CD4-positive, CD25-positive, alpha-beta regulatory T cell (primary cell): ENCODE results near the gene CEND1. TPM values are rescaled to one million over a fixed set of nuclear protein-coding genes. Genes with fewer than 3 reads are reported as not detected.

Experiments
- ATAC-seq, 2 donors: fragments of 150-1000 bp; cut with Tn5 transposase; one replicate each; pipeline ENCODE4 v1.10.0; 2021; ENCODE audit warnings: low read depth in 2 of 2, moderate number of reproducible peaks in 2 of 2, moderate library complexity in 1 of 2
- DNase-seq, 3 donors: peaks; one replicate each; pipeline versions ENCODE4 v3.0.0 to v3.0.0-alpha.2; 2012 to 2022; ENCODE audit warnings: mixed read lengths in 1 of 3
- H3K27ac ChIP-seq: one replicate; pipeline ENCODE4 v1.7.0; 2013; ENCODE audit warnings: mild to moderate bottlenecking, low read length; ENCODE audit not compliant: insufficient read depth, poor library complexity, severe bottlenecking
- H3K27me3 ChIP-seq: one replicate; pipeline ENCODE4 v1.7.0; 2013; ENCODE audit warnings: low read length; ENCODE audit not compliant: control insufficient read depth, insufficient read depth
- H3K36me3 ChIP-seq: one replicate; pipeline ENCODE4 v1.7.0; 2013; ENCODE audit warnings: mild to moderate bottlenecking, low read length, moderate library complexity; ENCODE audit not compliant: control insufficient read depth, insufficient read depth
- H3K4me1 ChIP-seq: 2 replicates; pipeline ENCODE4 v1.7.0; 2013; ENCODE audit warnings: mild to moderate bottlenecking, low read length; ENCODE audit not compliant: insufficient read depth, control insufficient read depth, poor library complexity, severe bottlenecking
- H3K4me3 ChIP-seq: one replicate; pipeline ENCODE4 v1.7.0; 2013; ENCODE audit warnings: low read depth, mild to moderate bottlenecking, low read length, moderate library complexity
- H3K9me3 ChIP-seq, 2 experiments: 1 replicate in 1 of 2; 2 replicates in 1 of 2; pipeline ENCODE4 v1.7.0; 2013; ENCODE audit warnings: low read length in 2 of 2, mild to moderate bottlenecking in 1 of 2, moderate library complexity in 1 of 2; ENCODE audit not compliant: control insufficient read depth in 2 of 2
- H3K27ac Mint-ChIP-seq, 3 donors: one replicate each; pipeline ENCODE4 v1.8.0; 2020 to 2022; ENCODE audit warnings: mild to moderate bottlenecking in 3 of 3, mixed read lengths in 3 of 3, moderate library complexity in 2 of 3
- H3K27me3 Mint-ChIP-seq: one replicate; pipeline ENCODE4 v1.8.0; 2022; ENCODE audit warnings: mild to moderate bottlenecking, mixed read lengths
- H3K36me3 Mint-ChIP-seq: one replicate; pipeline ENCODE4 v1.8.0; 2020; ENCODE audit warnings: mixed read lengths
- H3K4me1 Mint-ChIP-seq, 4 donors: one replicate each; pipeline ENCODE4 v1.8.0; 2020 to 2022; ENCODE audit warnings: mixed read lengths in 4 of 4, mild to moderate bottlenecking in 1 of 4
- H3K4me3 Mint-ChIP-seq, 4 donors: one replicate each; pipeline ENCODE4 v1.8.0; 2020 to 2022; ENCODE audit warnings: mild to moderate bottlenecking in 4 of 4, mixed read lengths in 4 of 4, moderate library complexity in 3 of 4
- H3K9me3 Mint-ChIP-seq, 7 donors: one replicate each; pipeline ENCODE4 v1.8.0; 2020 to 2022; ENCODE audit warnings: mixed read lengths in 7 of 7, mild to moderate bottlenecking in 3 of 7, moderate library complexity in 2 of 7
- polyA plus RNA-seq, 4 donors: library from polyadenylated mRNA; unstranded; fragments of 300-500 nt; fragmentation: Illumina TruSeq; gene quantifications; one replicate each; pipeline ENCODE4 v1.2.3, GENCODE V29; 2021
- total RNA-seq: library from RNA; stranded (reverse); gene quantifications from one replicate; pipeline ENCODE4 v1.2.3, GENCODE V29; 2022

CEND1 gene
- total and polyA plus RNA-seq, 5 donors from 2014 or later = 0.47 to 0.67 (median 0.49) TPM; not detected in 2

- H3K27me3 Mint-ChIP-seq = peaks cover 4% of the 10 kb centered on the region
- Histone ChIP-seq H3K36me3 (peaks cover 22% of the 10 kb centered on the region), H3K4me3 (no peak overlapping the region), H3K27me3 (no peaks in the 10 kb centered on the region), H3K4me1 (peaks cover 30% of the 10 kb centered on the region), H3K9me3 (no peaks in the 10 kb centered on the region), H3K27ac (no peak overlapping the region)
- H3K36me3 Mint-ChIP-seq = peaks cover 5% of the 10 kb centered on the region
- ATAC-seq (no peak), DNase-seq (no peak)
- peaks cover 6 to 40% (median 12%) of the 10 kb centered on the region in 4 donors for H3K4me1 Mint-ChIP-seq
- peak overlapping the region in 1 of 4 donors; percentile 29 for H3K4me3 Mint-ChIP-seq
- H3K9me3 Mint-ChIP-seq = no peaks in the 10 kb centered on the region
- H3K27ac Mint-ChIP-seq = peak overlapping the region in 1 of 3 donors; percentile 46
Observed at GRCh38 chr11:813456-814096, 23.7 kb upstream of the CEND1 start.

- Histone ChIP-seq H3K27me3 (no peaks in the 10 kb centered on the region), H3K27ac (no peak overlapping the region), H3K4me1 (peaks cover 31% of the 10 kb centered on the region), H3K4me3 (no peak overlapping the region), H3K36me3 (peaks cover 22% of the 10 kb centered on the region), H3K9me3 (no peaks in the 10 kb centered on the region)
- Mint-ChIP-seq H3K27ac (peak overlapping the region in 1 of 3 donors; percentile 5), H3K9me3 (no peaks in the 10 kb centered on the region), H3K36me3 (peaks cover 5% of the 10 kb centered on the region), H3K4me1 (peaks cover 6 to 41% (median 13%) of the 10 kb centered on the region in 4 donors), H3K4me3 (peak overlapping the region in 1 of 4 donors; percentile 96), H3K27me3 (peaks cover 4% of the 10 kb centered on the region)
- DNase-seq (no peak), ATAC-seq (no peak)
Observed at GRCh38 chr11:813072-813455, 23.2 kb upstream of the CEND1 start.

DNA sequence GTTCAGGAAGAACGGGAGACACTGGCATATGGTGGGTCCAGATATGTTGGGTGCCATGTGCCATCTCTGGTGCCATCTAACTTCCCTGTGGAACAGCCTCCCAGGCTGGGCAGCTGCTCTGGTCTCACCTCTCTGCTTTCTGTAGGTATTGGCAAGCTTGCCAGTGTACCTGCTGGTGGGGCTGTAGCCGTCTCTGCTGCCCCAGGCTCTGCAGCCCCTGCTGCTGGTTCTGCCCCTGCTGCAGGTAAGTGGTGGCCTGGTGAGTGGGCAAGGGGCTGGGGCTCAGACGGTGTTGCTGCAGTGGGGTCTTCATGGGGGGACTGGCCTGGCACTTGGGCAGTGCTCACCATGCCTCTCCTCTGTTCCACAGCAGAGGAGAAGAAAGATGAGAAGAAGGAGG is 22.5 kb upstream of the CEND1 start:
- H3K36me3 Mint-ChIP-seq = peaks cover 5% of the 10 kb centered on the region
- Histone ChIP-seq H3K36me3 (peaks cover 22% of the 10 kb centered on the region), H3K27me3 (no peaks in the 10 kb centered on the region), H3K4me3 (no peak overlapping the region), H3K9me3 (no peaks in the 10 kb centered on the region), H3K27ac (no peak overlapping the region), H3K4me1 (peaks cover 31% of the 10 kb centered on the region)
- H3K4me3 Mint-ChIP-seq = peak overlapping the region; percentile 50 to 96 (median 70)
- no peaks in the 10 kb centered on the region for H3K9me3 Mint-ChIP-seq
- peaks cover 6 to 45% (median 17%) of the 10 kb centered on the region in 4 donors for H3K4me1 Mint-ChIP-seq
- DNase-seq (no peak), ATAC-seq (no peak)
- H3K27ac Mint-ChIP-seq = peak overlapping the region in 1 of 3 donors; percentile 25
- peaks cover 4% of the 10 kb centered on the region for H3K27me3 Mint-ChIP-seq

GRCh38 chr11:811446-812245 is 21.8 kb upstream of the CEND1 start:
- DNase-seq (no peak), ATAC-seq (no peak)
- Mint-ChIP-seq H3K4me3 (peak overlapping the region; percentile 82 to 96 (median 88)), H3K4me1 (peaks cover 6 to 45% (median 17%) of the 10 kb centered on the region in 4 donors), H3K36me3 (peaks cover 5% of the 10 kb centered on the region), H3K27me3 (peaks cover 4% of the 10 kb centered on the region), H3K9me3 (no peaks in the 10 kb centered on the region), H3K27ac (peak overlapping the region in 2 of 3 donors; percentile 42 to 74)
- H3K27me3 ChIP-seq = no peaks in the 10 kb centered on the region
- H3K9me3 ChIP-seq = no peaks in the 10 kb centered on the region
- peaks cover 22% of the 10 kb centered on the region for H3K36me3 ChIP-seq
- peak overlapping the region; percentile 59 for H3K4me3 ChIP-seq
- H3K4me1 ChIP-seq = peaks cover 31% of the 10 kb centered on the region
- peak overlapping the region; percentile 95 for H3K27ac ChIP-seq

DNA sequence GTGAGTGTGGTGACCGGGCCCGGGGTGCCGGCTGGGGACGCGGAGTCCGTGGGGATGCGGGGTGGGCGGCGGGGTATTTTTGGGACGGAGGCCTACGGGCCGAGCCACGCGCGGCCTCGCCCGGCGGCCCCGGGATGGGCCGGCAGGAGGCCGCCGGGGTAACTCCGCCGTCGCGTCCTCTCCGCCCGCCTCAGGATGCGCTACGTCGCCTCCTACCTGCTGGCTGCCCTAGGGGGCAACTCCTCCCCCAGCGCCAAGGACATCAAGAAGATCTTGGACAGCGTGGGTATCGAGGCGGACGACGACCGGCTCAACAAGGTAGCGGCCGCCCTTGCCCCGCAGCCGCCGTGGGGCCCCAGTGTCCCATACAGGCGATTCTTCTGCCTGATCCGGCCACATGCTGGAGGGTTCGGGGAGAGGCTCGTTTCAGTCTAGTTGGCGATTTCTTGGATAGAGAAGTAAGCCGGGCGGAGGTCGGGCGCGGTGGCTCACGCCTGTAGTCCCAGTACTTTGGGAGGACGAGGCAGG is 20.2 kb upstream of the CEND1 start:
- H3K36me3 Mint-ChIP-seq = peaks cover 5% of the 10 kb centered on the region
- H3K27ac Mint-ChIP-seq = peak overlapping the region; percentile 93 to 99 (median 97)
- ATAC-seq = peak in 1 of 2 donors; percentile 10
- peaks cover 6 to 47% (median 17%) of the 10 kb centered on the region in 4 donors for H3K4me1 Mint-ChIP-seq
- Histone ChIP-seq H3K27me3 (no peaks in the 10 kb centered on the region), H3K9me3 (no peaks in the 10 kb centered on the region), H3K27ac (peak overlapping the region; percentile 95), H3K4me1 (peaks cover 37% of the 10 kb centered on the region), H3K36me3 (peaks cover 22% of the 10 kb centered on the region), H3K4me3 (peak overlapping the region; percentile 59)
- H3K4me3 Mint-ChIP-seq = peak overlapping the region; percentile 94 to 98 (median 96)
- H3K27me3 Mint-ChIP-seq = peaks cover 4% of the 10 kb centered on the region
- DNase-seq = no peak
- no peaks in the 10 kb centered on the region for H3K9me3 Mint-ChIP-seq

- H3K9me3 ChIP-seq = no peaks in the 10 kb centered on the region
- DNase-seq (peak; percentile 97 to 98 (median 98)), ATAC-seq (peak; percentile 86 to 89)
- Mint-ChIP-seq H3K4me3 (peak within 1 kb of the TSS; percentile 94 to 98 (median 96)), H3K4me1 (peaks cover 6 to 49% (median 17%) of the 10 kb centered on the region in 4 donors), H3K27me3 (peaks cover 4% of the 10 kb centered on the region), H3K9me3 (no peaks in the 10 kb centered on the region), H3K27ac (peak within 1 kb of the TSS; percentile 93 to 99 (median 97)), H3K36me3 (peaks cover 5% of the 10 kb centered on the region)
- no peaks in the 10 kb centered on the region for H3K27me3 ChIP-seq
- H3K36me3 ChIP-seq = peaks cover 22% of the 10 kb centered on the region
- peak within 1 kb of the TSS; percentile 95 for H3K27ac ChIP-seq
- H3K4me3 ChIP-seq = peak within 1 kb of the TSS; percentile 76
- peaks cover 42% of the 10 kb centered on the region for H3K4me1 ChIP-seq
Observed at GRCh38 chr11:809287-810039, 19.6 kb upstream of the CEND1 start, which contains the start of gene RPLP2. TSS of gene RPLP2 (plus strand) at chr11:809967. CDS start at chr11:810235, 268 bp downstream.
